Vagina (tissue), 2 donors: Measurements from ENCODE around the gene PRRT1B.

ENCODE experiments used
- CTCF ChIP-seq, 3 experiments: fragments of 450-650 bp in 2 of 3; fragments of 200-600 bp in 1 of 3; sonication (generic) in 1 of 3; IDR thresholded peaks; one replicate each; pipeline ENCODE4 v1.5.1; 2017 to 2019; ENCODE audit warnings: antibody characterized with exemption in 3 of 3, mild to moderate bottlenecking in 2 of 3, moderate library complexity in 2 of 3
- POLR2AphosphoS5 ChIP-seq, 2 donors: sonication (generic); formaldehyde crosslinking; IDR thresholded peaks; one replicate each; pipeline ENCODE4 v1.9.0; 2017; ENCODE audit warnings: antibody characterized with exemption in 2 of 2, mild to moderate bottlenecking in 2 of 2, low read depth in 1 of 2; ENCODE audit not compliant: insufficient read depth in 1 of 2

GRCh38 chr9:131607591-131607990 is 62.3 kb downstream of the PRRT1B start:
- no peak for TF ChIP-seq CTCF (IDR thresholded peaks at IDR 0.05)
- no peak for TF ChIP-seq POLR2AphosphoS5 (IDR thresholded peaks at IDR 0.05; ENCODE audit: insufficient read depth in 1 of 2, low read depth in 1 of 2)
